Measurements from ENCODE around the gene RNF213.

RNF213 gene

DNA sequence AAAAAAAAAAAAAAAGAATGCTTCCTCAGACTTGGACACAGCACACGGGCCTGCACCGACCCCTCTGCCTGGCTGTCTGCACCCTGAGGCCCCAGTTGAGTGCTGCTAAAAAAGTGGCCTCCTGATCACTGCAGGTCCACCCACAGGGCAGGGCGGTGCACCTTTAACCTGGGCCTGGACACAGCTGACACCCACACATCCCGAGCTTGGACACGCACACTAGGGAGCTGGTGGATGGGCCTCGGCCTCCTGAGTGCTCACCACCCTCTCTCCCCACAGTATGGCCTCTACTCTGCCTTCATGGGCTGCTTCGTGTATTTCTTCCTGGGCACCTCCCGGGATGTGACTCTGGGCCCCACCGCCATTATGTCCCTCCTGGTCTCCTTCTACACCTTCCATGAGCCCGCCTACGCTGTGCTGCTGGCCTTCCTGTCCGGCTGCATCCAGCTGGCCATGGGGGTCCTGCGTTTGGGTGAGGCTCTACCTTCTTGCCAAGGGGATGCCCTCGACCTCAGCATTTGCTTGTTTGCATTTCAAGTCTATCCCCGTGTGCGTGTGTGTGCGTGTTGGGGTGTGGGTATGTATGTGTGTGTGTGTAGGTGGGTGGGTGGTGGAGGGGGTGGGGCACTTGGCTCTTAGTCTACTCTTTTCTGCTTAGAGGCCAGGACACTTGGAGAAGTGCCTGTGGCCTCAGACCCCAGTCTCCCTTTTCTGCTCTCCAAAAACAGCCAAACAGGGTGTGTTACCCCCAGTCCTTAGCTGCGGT, 38.1 kb upstream of the RNF213 start (continued):
- TF ChIP-seq ZNF76 (tag by site-specific recombination; IDR thresholded peaks at IDR 0.05; ENCODE audit: borderline replicate concordance, low read depth) (no peak), ZNF449 (tag by site-specific recombination; IDR thresholded peaks at IDR 0.05) (no peak)

DNA sequence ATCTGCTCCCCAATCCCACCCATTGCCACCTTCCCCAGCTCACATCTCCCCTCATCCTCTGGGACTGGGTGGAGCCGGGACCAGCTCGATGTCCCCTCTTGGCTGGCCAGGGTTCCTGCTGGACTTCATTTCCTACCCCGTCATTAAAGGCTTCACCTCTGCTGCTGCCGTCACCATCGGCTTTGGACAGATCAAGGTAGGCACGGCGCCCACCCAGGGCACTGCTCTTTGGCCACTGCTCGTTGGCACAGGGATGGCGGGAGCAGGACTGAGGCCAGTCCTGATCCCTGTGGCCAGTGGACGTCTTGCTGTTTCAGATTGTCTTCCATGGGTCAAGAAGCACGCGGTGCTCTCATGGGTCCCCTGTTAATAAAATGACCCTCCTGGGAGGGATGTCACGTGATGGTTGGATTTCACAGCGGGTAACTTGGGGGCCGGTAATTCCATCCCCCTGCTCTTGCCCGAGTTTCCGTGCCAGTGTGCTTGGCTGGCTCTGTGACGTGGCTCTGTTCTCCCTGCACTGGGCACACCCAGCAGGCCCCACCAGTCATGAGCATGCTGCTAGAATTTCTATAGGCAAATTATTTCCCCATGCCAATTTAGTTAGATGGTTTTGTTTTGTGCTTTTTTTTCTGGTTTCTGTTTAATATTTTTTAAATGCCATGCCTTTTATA, 37.4 kb upstream of the RNF213 start:
- Histone ChIP-seq H3K9me3 (ENCODE audit: control insufficient read depth, insufficient read depth, low read depth, low read length) (no peaks in the 10 kb centered on the region), H3K4me1 (ENCODE audit: control insufficient read depth, insufficient read depth, low read length) (peaks cover 8% of the 10 kb centered on the region; the same call in 1 of the 2 replicates), H3K4me3 (ENCODE audit: low read depth, low read length) (no peak overlapping the region), H3K27ac (ENCODE audit: extremely low read depth, low read depth, low read length) (no peak overlapping the region), H3K36me3 (ENCODE audit: control insufficient read depth in 2 of 2, insufficient read depth in 1 of 2, low read length in 2 of 2) (peaks cover 0 to 36% of the 10 kb centered on the region in 2 experiments; a peak in 2 of 3 replicates)
- TF ChIP-seq, protein P1, sequence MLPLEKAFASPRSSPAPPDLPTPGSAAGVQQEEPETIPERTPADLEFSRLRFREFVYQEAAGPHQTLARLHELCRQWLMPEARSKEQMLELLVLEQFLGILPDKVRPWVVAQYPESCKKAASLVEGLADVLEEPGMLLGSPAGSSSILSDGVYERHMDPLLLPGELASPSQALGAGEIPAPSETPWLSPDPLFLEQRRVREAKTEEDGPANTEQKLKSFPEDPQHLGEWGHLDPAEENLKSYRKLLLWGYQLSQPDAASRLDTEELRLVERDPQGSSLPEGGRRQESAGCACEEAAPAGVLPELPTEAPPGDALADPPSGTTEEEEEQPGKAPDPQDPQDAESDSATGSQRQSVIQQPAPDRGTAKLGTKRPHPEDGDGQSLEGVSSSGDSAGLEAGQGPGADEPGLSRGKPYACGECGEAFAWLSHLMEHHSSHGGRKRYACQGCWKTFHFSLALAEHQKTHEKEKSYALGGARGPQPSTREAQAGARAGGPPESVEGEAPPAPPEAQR (tag by site-specific recombination; IDR thresholded peaks at IDR 0.05): no peak
- TF ChIP-seq HIC1 (tag by site-specific recombination; IDR thresholded peaks at IDR 0.05): 0 out of 2 replicates have a peak, but pooled peaks have one; percentile 14
- ChIA-PET POLR2A (no interaction called here), CTCF (no interaction called here)

- H3K4me1 ChIP-seq (ENCODE audit: control insufficient read depth, insufficient read depth, low read length): peaks cover 7% of the 10 kb centered on the region; the same call in 1 of the 2 replicates
- no peak overlapping the region for H3K27ac ChIP-seq (ENCODE audit: extremely low read depth, low read depth, low read length)
- H3K36me3 ChIP-seq (ENCODE audit: control insufficient read depth in 2 of 2, insufficient read depth in 1 of 2, low read length in 2 of 2): peaks cover 0 to 39% of the 10 kb centered on the region in 2 experiments; a peak in 2 of 3 replicates
- CTCF ChIA-PET: no interaction called here
- POLR2A ChIA-PET: no interaction called here
- no peak overlapping the region for H3K4me3 ChIP-seq (ENCODE audit: low read depth, low read length)
- H3K9me3 ChIP-seq (ENCODE audit: control insufficient read depth, insufficient read depth, low read depth, low read length): no peaks in the 10 kb centered on the region
- TF ChIP-seq GLIS2 (tag by site-specific recombination; IDR thresholded peaks at IDR 0.05) (no peak), ZNF311 (tag by site-specific recombination; IDR thresholded peaks at IDR 0.05; ENCODE audit: borderline replicate concordance) (no peak), ZNF555 (tag by site-specific recombination; conservative IDR thresholded peaks at IDR 0.05) (no peak), YY2 (tag by site-specific recombination; IDR thresholded peaks at IDR 0.05) (no peak), SCRT1 (tag by site-specific recombination; IDR thresholded peaks at IDR 0.05; ENCODE audit: borderline replicate concordance) (no peak), ZSCAN23 (tag by site-specific recombination; IDR thresholded peaks at IDR 0.05) (no peak), ZNF785 (tag by site-specific recombination; IDR thresholded peaks at IDR 0.05) (no peak), IKZF3 (tag by site-specific recombination; IDR thresholded peaks at IDR 0.05) (no peak), ZNF660 (tag by site-specific recombination; IDR thresholded peaks at IDR 0.05) (no peak), PBX3 (CRISPR knock-in tag; IDR thresholded peaks at IDR 0.05) (no peak), ZSCAN30 (tag by site-specific recombination; IDR thresholded peaks at IDR 0.05) (no peak), MEIS1 (CRISPR knock-in tag; IDR thresholded peaks at IDR 0.05; ENCODE audit: borderline replicate concordance) (no peak)
- TF ChIP-seq, protein P2, sequence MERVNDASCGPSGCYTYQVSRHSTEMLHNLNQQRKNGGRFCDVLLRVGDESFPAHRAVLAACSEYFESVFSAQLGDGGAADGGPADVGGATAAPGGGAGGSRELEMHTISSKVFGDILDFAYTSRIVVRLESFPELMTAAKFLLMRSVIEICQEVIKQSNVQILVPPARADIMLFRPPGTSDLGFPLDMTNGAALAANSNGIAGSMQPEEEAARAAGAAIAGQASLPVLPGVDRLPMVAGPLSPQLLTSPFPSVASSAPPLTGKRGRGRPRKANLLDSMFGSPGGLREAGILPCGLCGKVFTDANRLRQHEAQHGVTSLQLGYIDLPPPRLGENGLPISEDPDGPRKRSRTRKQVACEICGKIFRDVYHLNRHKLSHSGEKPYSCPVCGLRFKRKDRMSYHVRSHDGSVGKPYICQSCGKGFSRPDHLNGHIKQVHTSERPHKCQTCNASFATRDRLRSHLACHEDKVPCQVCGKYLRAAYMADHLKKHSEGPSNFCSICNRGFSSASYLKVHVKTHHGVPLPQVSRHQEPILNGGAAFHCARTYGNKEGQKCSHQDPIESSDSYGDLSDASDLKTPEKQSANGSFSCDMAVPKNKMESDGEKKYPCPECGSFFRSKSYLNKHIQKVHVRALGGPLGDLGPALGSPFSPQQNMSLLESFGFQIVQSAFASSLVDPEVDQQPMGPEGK (tag by site-specific recombination; IDR thresholded peaks at IDR 0.05): no peak
- TF ChIP-seq, protein P3, sequence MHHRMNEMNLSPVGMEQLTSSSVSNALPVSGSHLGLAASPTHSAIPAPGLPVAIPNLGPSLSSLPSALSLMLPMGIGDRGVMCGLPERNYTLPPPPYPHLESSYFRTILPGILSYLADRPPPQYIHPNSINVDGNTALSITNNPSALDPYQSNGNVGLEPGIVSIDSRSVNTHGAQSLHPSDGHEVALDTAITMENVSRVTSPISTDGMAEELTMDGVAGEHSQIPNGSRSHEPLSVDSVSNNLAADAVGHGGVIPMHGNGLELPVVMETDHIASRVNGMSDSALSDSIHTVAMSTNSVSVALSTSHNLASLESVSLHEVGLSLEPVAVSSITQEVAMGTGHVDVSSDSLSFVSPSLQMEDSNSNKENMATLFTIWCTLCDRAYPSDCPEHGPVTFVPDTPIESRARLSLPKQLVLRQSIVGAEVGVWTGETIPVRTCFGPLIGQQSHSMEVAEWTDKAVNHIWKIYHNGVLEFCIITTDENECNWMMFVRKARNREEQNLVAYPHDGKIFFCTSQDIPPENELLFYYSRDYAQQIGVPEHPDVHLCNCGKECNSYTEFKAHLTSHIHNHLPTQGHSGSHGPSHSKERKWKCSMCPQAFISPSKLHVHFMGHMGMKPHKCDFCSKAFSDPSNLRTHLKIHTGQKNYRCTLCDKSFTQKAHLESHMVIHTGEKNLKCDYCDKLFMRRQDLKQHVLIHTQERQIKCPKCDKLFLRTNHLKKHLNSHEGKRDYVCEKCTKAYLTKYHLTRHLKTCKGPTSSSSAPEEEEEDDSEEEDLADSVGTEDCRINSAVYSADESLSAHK (tag by site-specific recombination; IDR thresholded peaks at IDR 0.05): no peak
Observed at GRCh38 chr17:80223838-80224497, 36.7 kb upstream of the RNF213 start.

Data from HEK293 (cell line).